Measurements from ENCODE around the gene SLC27A3.
A peak's percentile ranks its signal among the peaks of the same experiment; 100 is the strongest.

Gene SLC27A3

DNA sequence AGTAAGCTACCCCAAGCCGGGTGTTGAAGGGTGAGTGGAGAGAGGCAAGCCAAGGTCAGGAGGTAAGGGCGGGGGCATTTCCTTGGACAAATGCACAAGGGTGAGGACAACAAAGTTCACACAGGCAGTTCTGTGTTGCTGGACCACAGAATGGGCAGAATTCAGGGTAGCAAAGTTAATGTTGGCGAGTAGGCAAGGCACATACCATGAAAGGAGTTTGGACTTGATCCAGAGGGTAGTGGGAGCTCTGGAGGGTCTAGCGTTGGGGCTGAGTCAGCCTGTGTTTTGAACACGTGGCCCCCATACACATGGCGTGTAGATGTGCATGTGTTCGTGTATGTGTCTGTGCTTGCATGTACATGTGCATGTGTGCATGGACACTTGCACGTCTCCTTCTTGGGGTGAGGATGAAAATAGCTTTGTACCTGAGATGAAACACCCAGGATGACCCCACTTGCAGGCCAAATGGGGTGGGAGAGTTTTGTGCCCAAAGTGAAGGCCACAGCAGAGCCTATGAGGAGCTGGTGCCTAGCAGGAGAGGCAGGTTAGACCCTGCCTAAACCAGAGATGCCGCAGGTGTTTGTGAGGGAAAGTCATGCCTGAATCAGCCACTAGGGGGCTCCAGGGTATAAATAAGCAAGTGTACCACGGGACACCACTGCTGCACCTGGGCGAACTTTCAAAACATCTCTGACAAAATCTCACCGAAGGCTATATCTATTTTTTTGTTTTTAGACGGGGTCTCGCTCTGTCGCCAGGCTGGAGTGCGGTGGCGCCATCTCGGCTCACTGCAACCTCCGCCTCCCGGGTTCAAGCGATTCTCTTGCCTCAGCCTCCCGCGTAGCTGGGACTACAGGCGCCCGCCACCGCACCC is 21.8 kb downstream of the SLC27A3 start:
- H3K27ac ChIP-seq (ENCODE audit: low read depth, low read length), result no peak overlapping the region
- no peaks in the 10 kb centered on the region for H3K9me3 ChIP-seq (ENCODE audit: control insufficient read depth in 5 of 5, low read length in 5 of 5)

DNA sequence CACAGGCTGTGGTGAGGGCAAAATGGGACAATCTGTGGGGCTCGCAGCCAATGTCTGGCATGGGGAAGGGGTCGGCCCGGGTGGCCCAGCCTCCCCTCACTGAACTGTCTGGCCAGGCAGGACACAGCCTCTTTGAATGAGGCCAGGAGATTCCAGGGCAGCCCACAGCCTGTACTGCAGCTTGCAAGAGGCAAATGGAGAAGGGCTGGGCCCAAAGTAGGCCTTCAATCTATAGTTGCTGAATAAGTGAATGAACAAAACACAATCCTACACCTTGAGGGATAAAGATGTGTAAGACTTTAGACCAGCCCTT is 23.2 kb downstream of the SLC27A3 start:
- Histone ChIP-seq H3K36me3 (ENCODE audit: control insufficient read depth in 5 of 5, insufficient read depth in 5 of 5, low read length in 5 of 5) (peaks cover 0 to 10% (median 5%) of the 10 kb centered on the region in 5 donors), H3K9me3 (ENCODE audit: control insufficient read depth in 5 of 5, low read length in 5 of 5) (no peaks in the 10 kb centered on the region), H3K9ac (ENCODE audit: low read length in 5 of 5) (no peak overlapping the region), H3K27ac (ENCODE audit: low read depth, low read length) (no peak overlapping the region), H3K4me3 (ENCODE audit: low read depth in 1 of 5, low read length in 5 of 5) (no peak overlapping the region), H3K27me3 (ENCODE audit: control insufficient read depth in 5 of 5, insufficient read depth in 4 of 5, low read length in 5 of 5) (peaks cover 0 to 3% (median 0%) of the 10 kb centered on the region in 5 donors), H3K4me1 (ENCODE audit: control insufficient read depth in 5 of 5, insufficient read depth in 5 of 5, low read length in 5 of 5) (peaks cover under 1 to 18% (median 2%) of the 10 kb centered on the region in 5 donors)

More for the DNA sequence above, 21.8 kb downstream of the SLC27A3 start:
- Histone ChIP-seq H3K9ac (ENCODE audit: low read length in 5 of 5) (no peak overlapping the region), H3K4me1 (ENCODE audit: control insufficient read depth in 5 of 5, insufficient read depth in 5 of 5, low read length in 5 of 5) (peaks cover 0 to 4% (median 2%) of the 10 kb centered on the region in 5 donors), H3K27me3 (ENCODE audit: control insufficient read depth in 5 of 5, insufficient read depth in 4 of 5, low read length in 5 of 5) (peaks cover 0 to 3% (median 0%) of the 10 kb centered on the region in 5 donors), H3K36me3 (ENCODE audit: control insufficient read depth in 5 of 5, insufficient read depth in 5 of 5, low read length in 5 of 5) (peaks cover 0 to 10% (median 5%) of the 10 kb centered on the region in 5 donors), H3K4me3 (ENCODE audit: low read depth in 1 of 5, low read length in 5 of 5) (no peak overlapping the region)

DNA sequence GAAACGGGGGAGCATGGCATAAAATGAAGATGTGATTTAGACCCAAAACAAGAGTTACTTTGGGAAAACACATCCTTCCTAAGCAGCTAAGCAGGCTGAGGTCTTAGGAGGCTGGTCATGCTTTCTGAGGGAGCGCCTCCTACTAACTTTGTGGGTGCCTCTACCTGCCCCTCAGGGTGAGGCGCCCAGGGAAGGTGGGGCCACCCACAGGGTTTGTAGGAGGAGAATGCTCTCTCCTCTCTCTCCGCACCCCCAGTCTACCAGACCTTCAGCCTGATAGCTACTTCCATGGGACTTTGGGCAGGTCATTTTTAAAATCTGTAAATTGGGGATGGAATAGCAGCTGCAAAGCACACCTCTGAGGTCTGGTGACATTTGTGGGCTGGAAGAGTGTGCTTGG is 23.8 kb downstream of the SLC27A3 start:
- Histone ChIP-seq H3K4me1 (ENCODE audit: control insufficient read depth in 5 of 5, insufficient read depth in 5 of 5, low read length in 5 of 5) (peaks cover 2 to 24% (median 7%) of the 10 kb centered on the region in 5 donors), H3K4me3 (ENCODE audit: low read depth in 1 of 5, low read length in 5 of 5) (no peak overlapping the region), H3K9ac (ENCODE audit: low read length in 5 of 5) (no peak overlapping the region), H3K36me3 (ENCODE audit: control insufficient read depth in 5 of 5, insufficient read depth in 5 of 5, low read length in 5 of 5) (peaks cover 0 to 10% (median 5%) of the 10 kb centered on the region in 5 donors), H3K27ac (ENCODE audit: low read depth, low read length) (no peak overlapping the region), H3K27me3 (ENCODE audit: control insufficient read depth in 5 of 5, insufficient read depth in 4 of 5, low read length in 5 of 5) (peaks cover 0 to 3% (median 0%) of the 10 kb centered on the region in 5 donors), H3K9me3 (ENCODE audit: control insufficient read depth in 5 of 5, low read length in 5 of 5) (no peaks in the 10 kb centered on the region)

DNA sequence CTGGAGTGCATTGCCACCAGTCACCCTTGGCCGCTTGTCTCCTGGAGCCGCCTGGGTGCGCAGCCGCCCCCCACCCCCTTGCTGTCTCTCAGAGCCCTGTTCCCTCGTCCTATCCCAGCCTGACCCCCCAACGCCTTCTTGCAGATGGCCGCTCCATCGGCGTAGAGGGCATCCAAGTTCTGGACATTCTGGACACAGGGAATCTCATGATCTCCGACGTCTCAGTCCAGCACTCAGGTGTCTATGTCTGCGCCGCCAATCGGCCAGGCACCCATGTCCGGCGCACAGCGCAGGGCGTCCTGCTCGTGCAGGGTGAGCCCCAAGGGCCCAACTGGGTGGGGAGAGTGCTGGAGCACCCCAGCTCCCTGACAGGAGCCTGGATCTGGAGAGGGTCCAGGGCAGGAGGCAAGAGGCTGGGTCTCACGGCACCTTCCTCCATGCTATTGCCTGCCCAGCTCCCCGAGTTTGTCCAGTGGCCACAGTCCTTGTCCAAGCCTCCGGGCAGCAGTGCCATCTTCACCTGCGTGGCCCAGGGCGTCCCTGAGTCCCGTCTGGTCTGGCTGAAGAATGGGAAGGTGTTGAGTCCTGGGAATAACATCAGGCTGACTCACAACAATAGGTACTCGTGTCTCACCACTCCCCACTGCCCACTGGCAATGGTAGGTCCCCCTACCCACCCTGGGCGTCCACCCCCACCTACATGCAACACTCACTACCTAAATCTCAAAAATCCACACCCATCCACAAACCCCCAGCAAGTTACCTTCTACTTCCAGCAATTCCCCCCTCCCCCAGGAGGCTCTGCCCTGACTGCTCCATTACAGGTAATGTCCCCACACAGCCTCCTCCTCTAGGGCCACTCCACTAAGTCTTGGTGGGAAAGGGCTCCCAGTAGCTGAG is 24.6 kb downstream of the SLC27A3 start:
- no peak overlapping the region for H3K27ac ChIP-seq (ENCODE audit: low read depth, low read length)

DNA sequence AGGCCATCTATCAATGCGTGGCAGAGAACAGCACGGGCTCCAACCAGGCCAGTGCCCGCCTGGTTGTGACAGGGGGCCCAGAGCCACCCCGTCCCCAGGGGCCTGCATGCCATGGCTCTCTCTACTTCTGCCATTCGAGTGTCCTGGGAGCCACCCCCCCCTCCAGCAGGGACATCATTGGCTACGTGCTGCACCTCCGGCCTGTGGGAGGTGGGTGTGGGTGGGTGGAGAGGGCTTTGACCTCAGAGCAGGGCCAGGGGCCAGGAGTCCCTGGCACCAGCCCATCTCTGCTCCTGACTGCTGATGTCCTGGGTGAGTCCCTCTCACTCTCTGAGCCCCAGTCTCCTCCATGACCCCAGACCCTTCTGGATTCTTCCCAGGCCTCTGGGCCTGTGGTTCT is 25.3 kb downstream of the SLC27A3 start:
- Histone ChIP-seq H3K27ac (ENCODE audit: low read depth, low read length) (no peak overlapping the region), H3K9ac (ENCODE audit: low read length in 5 of 5) (peak overlapping the region in 1 of 5 donors; percentile 9), H3K9me3 (ENCODE audit: control insufficient read depth in 5 of 5, low read length in 5 of 5) (no peaks in the 10 kb centered on the region), H3K4me3 (ENCODE audit: low read depth in 1 of 5, low read length in 5 of 5) (no peak overlapping the region), H3K36me3 (ENCODE audit: control insufficient read depth in 5 of 5, insufficient read depth in 5 of 5, low read length in 5 of 5) (peaks cover 0 to 10% (median 5%) of the 10 kb centered on the region in 5 donors), H3K27me3 (ENCODE audit: control insufficient read depth in 5 of 5, insufficient read depth in 4 of 5, low read length in 5 of 5) (no peaks in the 10 kb centered on the region), H3K4me1 (ENCODE audit: control insufficient read depth in 5 of 5, insufficient read depth in 5 of 5, low read length in 5 of 5) (peaks cover 2 to 37% (median 9%) of the 10 kb centered on the region in 5 donors)

More for the DNA sequence above, 24.6 kb downstream of the SLC27A3 start:
- peaks cover 0 to 3% (median 0%) of the 10 kb centered on the region in 5 donors for H3K27me3 ChIP-seq (ENCODE audit: control insufficient read depth in 5 of 5, insufficient read depth in 4 of 5, low read length in 5 of 5)
- no peaks in the 10 kb centered on the region for H3K9me3 ChIP-seq (ENCODE audit: control insufficient read depth in 5 of 5, low read length in 5 of 5)
- H3K9ac ChIP-seq (ENCODE audit: low read length in 5 of 5), result no peak overlapping the region
- H3K4me1 ChIP-seq (ENCODE audit: control insufficient read depth in 5 of 5, insufficient read depth in 5 of 5, low read length in 5 of 5), result peaks cover 2 to 31% (median 7%) of the 10 kb centered on the region in 5 donors
- peaks cover 0 to 10% (median 5%) of the 10 kb centered on the region in 5 donors for H3K36me3 ChIP-seq (ENCODE audit: control insufficient read depth in 5 of 5, insufficient read depth in 5 of 5, low read length in 5 of 5)
- no peak overlapping the region for H3K4me3 ChIP-seq (ENCODE audit: low read depth in 1 of 5, low read length in 5 of 5)

DNA sequence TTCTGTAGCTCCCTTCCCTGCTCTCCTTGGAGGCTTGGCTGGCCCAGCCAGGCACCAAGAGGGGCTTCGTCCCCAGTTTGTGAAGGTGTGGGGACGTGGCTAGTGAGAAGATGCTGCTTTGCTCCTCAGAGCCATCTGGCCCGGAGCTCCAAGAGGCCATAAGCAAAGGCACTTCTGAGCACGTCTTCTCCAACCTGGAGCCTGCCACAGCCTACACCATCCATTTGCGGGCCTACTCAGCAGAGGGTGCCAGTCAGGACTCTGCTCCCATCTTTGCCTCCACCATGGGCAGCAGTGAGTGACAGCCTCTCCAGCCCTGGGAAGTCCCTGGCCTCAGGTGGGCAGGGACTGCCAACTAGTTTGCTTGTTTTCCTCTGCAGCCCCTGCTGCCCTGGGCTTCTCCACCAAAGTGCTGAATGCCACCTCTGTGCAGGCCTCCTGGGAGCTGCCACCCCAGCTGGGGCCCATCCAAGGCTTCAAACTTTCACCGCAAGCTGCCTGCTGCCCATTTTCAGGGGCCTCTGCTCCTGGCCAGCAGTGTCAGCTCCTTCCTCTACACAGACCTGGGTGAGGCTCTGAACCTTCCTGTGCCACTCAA is 25.9 kb downstream of the SLC27A3 start:
- H3K4me1 ChIP-seq (ENCODE audit: control insufficient read depth in 5 of 5, insufficient read depth in 5 of 5, low read length in 5 of 5), result peaks cover 2 to 43% (median 15%) of the 10 kb centered on the region in 5 donors
- no peak overlapping the region for H3K27ac ChIP-seq (ENCODE audit: low read depth, low read length)
- H3K36me3 ChIP-seq (ENCODE audit: control insufficient read depth in 5 of 5, insufficient read depth in 5 of 5, low read length in 5 of 5), result peaks cover 0 to 10% (median 5%) of the 10 kb centered on the region in 5 donors

DNA sequence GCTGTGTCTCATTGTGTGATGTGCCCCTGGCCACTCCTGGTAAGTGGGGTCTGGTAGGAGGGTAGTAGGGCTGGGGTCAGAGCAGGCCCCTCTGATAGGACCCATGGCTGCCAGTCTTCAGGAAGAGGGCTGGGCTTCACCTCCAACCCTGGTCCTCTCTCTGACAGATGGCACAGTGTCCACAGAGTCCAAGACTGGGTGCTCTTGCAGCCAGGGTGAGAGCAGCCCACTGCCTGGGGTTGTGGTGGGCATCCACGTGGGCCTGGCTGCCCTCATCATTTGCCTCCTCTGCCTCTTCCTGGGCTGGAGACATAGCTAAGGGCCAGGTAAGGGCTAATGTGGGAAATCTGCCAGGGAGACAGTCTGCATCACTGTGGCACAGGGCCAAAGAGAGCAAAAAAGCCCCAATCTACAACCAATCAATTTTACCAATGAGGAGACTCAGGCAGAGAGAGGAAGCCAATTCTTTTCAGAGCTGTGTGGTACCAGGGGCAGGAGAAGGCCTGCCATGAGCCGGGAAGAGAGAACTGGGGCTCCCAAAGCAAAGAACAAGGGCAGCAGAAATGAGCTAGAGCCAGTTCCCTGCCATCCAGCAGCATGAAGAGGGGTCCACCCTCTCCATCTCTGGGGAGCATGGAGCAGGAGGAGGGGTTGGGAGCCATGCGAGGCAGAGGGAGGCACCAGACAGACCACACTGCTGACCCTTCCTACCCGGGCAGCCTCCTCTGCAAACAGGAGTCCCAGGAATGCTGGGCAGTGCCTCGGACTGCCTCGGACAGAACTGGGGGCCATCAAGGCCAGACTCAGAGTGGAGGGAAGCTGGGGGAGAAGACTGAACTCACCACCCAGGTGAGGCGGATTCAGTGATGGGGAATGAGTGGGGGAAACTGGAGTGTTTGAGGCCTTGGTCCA is 26.8 kb downstream of the SLC27A3 start:
- Histone ChIP-seq H3K9me3 (ENCODE audit: control insufficient read depth in 5 of 5, low read length in 5 of 5) (no peaks in the 10 kb centered on the region), H3K4me3 (ENCODE audit: low read depth in 1 of 5, low read length in 5 of 5) (no peak overlapping the region), H3K4me1 (ENCODE audit: control insufficient read depth in 5 of 5, insufficient read depth in 5 of 5, low read length in 5 of 5) (peaks cover 0 to 43% (median 17%) of the 10 kb centered on the region in 5 donors), H3K27ac (ENCODE audit: low read depth, low read length) (peak overlapping the region; percentile 41), H3K27me3 (ENCODE audit: control insufficient read depth in 5 of 5, insufficient read depth in 4 of 5, low read length in 5 of 5) (no peaks in the 10 kb centered on the region), H3K36me3 (ENCODE audit: control insufficient read depth in 5 of 5, insufficient read depth in 5 of 5, low read length in 5 of 5) (peaks cover 0 to 13% (median 7%) of the 10 kb centered on the region in 5 donors), H3K9ac (ENCODE audit: low read length in 5 of 5) (no peak overlapping the region)

More for the DNA sequence above, 25.9 kb downstream of the SLC27A3 start:
- Histone ChIP-seq H3K9me3 (ENCODE audit: control insufficient read depth in 5 of 5, low read length in 5 of 5) (no peaks in the 10 kb centered on the region), H3K9ac (ENCODE audit: low read length in 5 of 5) (peak overlapping the region in 1 of 5 donors; percentile 9), H3K4me3 (ENCODE audit: low read depth in 1 of 5, low read length in 5 of 5) (no peak overlapping the region), H3K27me3 (ENCODE audit: control insufficient read depth in 5 of 5, insufficient read depth in 4 of 5, low read length in 5 of 5) (no peaks in the 10 kb centered on the region)

DNA sequence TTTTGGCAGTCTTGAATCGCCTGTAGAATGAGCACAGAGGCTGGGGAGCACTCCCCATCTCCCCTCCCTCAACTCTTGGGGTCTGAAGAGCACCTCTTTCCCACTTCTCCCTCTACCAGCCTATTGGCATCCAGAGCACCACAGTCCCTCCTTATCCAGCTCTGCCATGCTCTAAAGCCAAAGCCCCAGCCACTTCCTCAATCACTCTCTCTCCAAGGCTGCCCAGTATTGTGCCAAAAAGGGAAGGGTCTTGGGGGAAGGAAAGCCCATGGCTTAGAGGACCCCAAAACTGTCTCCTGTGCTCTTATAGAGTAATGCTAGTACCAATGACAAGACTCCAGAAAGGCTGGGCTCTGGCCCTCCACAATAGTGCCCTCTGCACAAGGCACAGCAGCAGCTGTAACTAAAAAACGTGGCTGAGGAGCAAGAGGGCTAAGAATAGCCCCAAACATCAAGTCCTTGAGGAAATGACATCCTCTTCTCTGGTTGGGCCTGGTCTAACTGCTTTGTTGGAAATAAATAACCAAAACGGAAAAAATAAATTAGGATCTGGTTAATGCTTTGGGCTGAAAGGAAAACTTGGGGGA is 28.4 kb downstream of the SLC27A3 start:
- peak overlapping the region; percentile 41 for H3K27ac ChIP-seq (ENCODE audit: low read depth, low read length)
- H3K36me3 ChIP-seq (ENCODE audit: control insufficient read depth in 5 of 5, insufficient read depth in 5 of 5, low read length in 5 of 5), result peaks cover 0 to 23% (median 17%) of the 10 kb centered on the region in 5 donors

More for the DNA sequence above, 28.4 kb downstream of the SLC27A3 start:
- Histone ChIP-seq H3K4me3 (ENCODE audit: low read depth in 1 of 5, low read length in 5 of 5) (no peak overlapping the region), H3K27me3 (ENCODE audit: control insufficient read depth in 5 of 5, insufficient read depth in 4 of 5, low read length in 5 of 5) (no peaks in the 10 kb centered on the region), H3K4me1 (ENCODE audit: control insufficient read depth in 5 of 5, insufficient read depth in 5 of 5, low read length in 5 of 5) (peaks cover 0 to 43% (median 17%) of the 10 kb centered on the region in 5 donors), H3K9ac (ENCODE audit: low read length in 5 of 5) (no peak overlapping the region), H3K9me3 (ENCODE audit: control insufficient read depth in 5 of 5, low read length in 5 of 5) (no peaks in the 10 kb centered on the region)
